ENCODE measurements around the gene TCF25. TPM values are rescaled to one million over a fixed set of nuclear protein-coding genes. Genes with fewer than 3 reads are reported as not detected.

The TCF25 gene
- total and polyA plus RNA-seq, 5 donors from 2014 or later: 75.2 to 431 (median 78.5) TPM

GRCh38 chr16:89890200-89890599, 16.8 kb downstream of the TCF25 start:
- H3K36me3 Mint-ChIP-seq: peaks cover 24% of the 10 kb centered on the region
- Histone ChIP-seq H3K27me3 (ENCODE audit: control insufficient read depth, insufficient read depth, low read length) (no peaks in the 10 kb centered on the region), H3K4me1 (ENCODE audit: control insufficient read depth, insufficient read depth, low read length, poor library complexity, severe bottlenecking) (no peaks in the 10 kb centered on the region), H3K4me3 (ENCODE audit: low read depth, low read length) (no peak overlapping the region), H3K27ac (ENCODE audit: insufficient read depth, low read length, poor library complexity, severe bottlenecking) (no peak overlapping the region), H3K36me3 (ENCODE audit: control insufficient read depth, insufficient read depth, low read length) (peaks cover 72% of the 10 kb centered on the region), H3K9me3 (ENCODE audit: control insufficient read depth in 2 of 2, low read length in 2 of 2) (no peaks in the 10 kb centered on the region)
- no peak overlapping the region for H3K4me3 Mint-ChIP-seq
- ATAC-seq (ENCODE audit: low read depth in 2 of 2) (no peak), DNase-seq (no peak)
- peaks cover 0 to 1% (median 0%) of the 10 kb centered on the region in 7 donors for H3K9me3 Mint-ChIP-seq
- H3K27ac Mint-ChIP-seq: peak overlapping the region in 1 of 3 donors; percentile 33
- peaks cover 0 to 9% (median 4%) of the 10 kb centered on the region in 4 donors for H3K4me1 Mint-ChIP-seq
- H3K27me3 Mint-ChIP-seq: no peaks in the 10 kb centered on the region

GRCh38 chr16:89890886-89891657, 17.7 kb downstream of the TCF25 start:
- Mint-ChIP-seq H3K27me3 (no peaks in the 10 kb centered on the region), H3K9me3 (peaks cover 0 to 1% (median 0%) of the 10 kb centered on the region in 7 donors), H3K4me3 (no peak overlapping the region), H3K27ac (no peak overlapping the region), H3K36me3 (peaks cover 24% of the 10 kb centered on the region), H3K4me1 (peaks cover 0 to 5% (median 2%) of the 10 kb centered on the region in 4 donors)
- DNase-seq: no peak
- no peaks in the 10 kb centered on the region for H3K4me1 ChIP-seq (ENCODE audit: control insufficient read depth, insufficient read depth, low read length, poor library complexity, severe bottlenecking)
- H3K27ac ChIP-seq (ENCODE audit: insufficient read depth, low read length, poor library complexity, severe bottlenecking): no peak overlapping the region
- H3K4me3 ChIP-seq (ENCODE audit: low read depth, low read length): no peak overlapping the region
- H3K9me3 ChIP-seq (ENCODE audit: control insufficient read depth in 2 of 2, low read length in 2 of 2): no peaks in the 10 kb centered on the region
- no peaks in the 10 kb centered on the region for H3K27me3 ChIP-seq (ENCODE audit: control insufficient read depth, insufficient read depth, low read length)
- no peak for ATAC-seq (ENCODE audit: low read depth in 2 of 2)
- peaks cover 75% of the 10 kb centered on the region for H3K36me3 ChIP-seq (ENCODE audit: control insufficient read depth, insufficient read depth, low read length)

- H3K36me3 ChIP-seq (ENCODE audit: control insufficient read depth, insufficient read depth, low read length): peaks cover 80% of the 10 kb centered on the region
- H3K4me3 ChIP-seq (ENCODE audit: low read depth, low read length): no peak overlapping the region
- Mint-ChIP-seq H3K4me1 (peaks cover 0 to 5% (median 2%) of the 10 kb centered on the region in 4 donors), H3K27me3 (no peaks in the 10 kb centered on the region), H3K27ac (no peak overlapping the region), H3K9me3 (no peaks in the 10 kb centered on the region), H3K4me3 (no peak overlapping the region), H3K36me3 (peaks cover 22% of the 10 kb centered on the region)
- no peak overlapping the region for H3K27ac ChIP-seq (ENCODE audit: insufficient read depth, low read length, poor library complexity, severe bottlenecking)
- no peaks in the 10 kb centered on the region for H3K4me1 ChIP-seq (ENCODE audit: control insufficient read depth, insufficient read depth, low read length, poor library complexity, severe bottlenecking)
- no peaks in the 10 kb centered on the region for H3K27me3 ChIP-seq (ENCODE audit: control insufficient read depth, insufficient read depth, low read length)
- ATAC-seq (ENCODE audit: low read depth in 2 of 2): no peak
- DNase-seq: no peak
- H3K9me3 ChIP-seq (ENCODE audit: control insufficient read depth in 2 of 2, low read length in 2 of 2): no peaks in the 10 kb centered on the region
Observed at GRCh38 chr16:89892055-89892630, 18.8 kb downstream of the TCF25 start.

GRCh38 chr16:89892635-89893034, 19.2 kb downstream of the TCF25 start:
- Mint-ChIP-seq H3K27me3 (no peaks in the 10 kb centered on the region), H3K36me3 (peaks cover 21% of the 10 kb centered on the region), H3K4me3 (no peak overlapping the region), H3K27ac (peak overlapping the region in 1 of 3 donors; percentile 69), H3K4me1 (peaks cover 0 to 5% (median 2%) of the 10 kb centered on the region in 4 donors), H3K9me3 (no peaks in the 10 kb centered on the region)
- no peak for ATAC-seq (ENCODE audit: low read depth in 2 of 2)
- DNase-seq: no peak
- Histone ChIP-seq H3K27ac (ENCODE audit: insufficient read depth, low read length, poor library complexity, severe bottlenecking) (no peak overlapping the region), H3K36me3 (ENCODE audit: control insufficient read depth, insufficient read depth, low read length) (peaks cover 80% of the 10 kb centered on the region), H3K4me3 (ENCODE audit: low read depth, low read length) (no peak overlapping the region), H3K4me1 (ENCODE audit: control insufficient read depth, insufficient read depth, low read length, poor library complexity, severe bottlenecking) (no peaks in the 10 kb centered on the region), H3K9me3 (ENCODE audit: control insufficient read depth in 2 of 2, low read length in 2 of 2) (no peaks in the 10 kb centered on the region), H3K27me3 (ENCODE audit: control insufficient read depth, insufficient read depth, low read length) (no peaks in the 10 kb centered on the region)

- Mint-ChIP-seq H3K27me3 (no peaks in the 10 kb centered on the region), H3K4me3 (no peak overlapping the region), H3K4me1 (peaks cover 0 to 5% (median 2%) of the 10 kb centered on the region in 4 donors), H3K36me3 (peaks cover 26% of the 10 kb centered on the region), H3K9me3 (no peaks in the 10 kb centered on the region), H3K27ac (no peak overlapping the region)
- Histone ChIP-seq H3K36me3 (ENCODE audit: control insufficient read depth, insufficient read depth, low read length) (peaks cover 76% of the 10 kb centered on the region), H3K27me3 (ENCODE audit: control insufficient read depth, insufficient read depth, low read length) (no peaks in the 10 kb centered on the region), H3K4me3 (ENCODE audit: low read depth, low read length) (no peak overlapping the region), H3K9me3 (ENCODE audit: control insufficient read depth in 2 of 2, low read length in 2 of 2) (no peaks in the 10 kb centered on the region), H3K4me1 (ENCODE audit: control insufficient read depth, insufficient read depth, low read length, poor library complexity, severe bottlenecking) (no peaks in the 10 kb centered on the region), H3K27ac (ENCODE audit: insufficient read depth, low read length, poor library complexity, severe bottlenecking) (no peak overlapping the region)
- DNase-seq: no peak
- no peak for ATAC-seq (ENCODE audit: low read depth in 2 of 2)
Observed at GRCh38 chr16:89893642-89894548, 20.5 kb downstream of the TCF25 start.

- Mint-ChIP-seq H3K4me3 (no peak overlapping the region), H3K9me3 (no peaks in the 10 kb centered on the region), H3K4me1 (no peaks in the 10 kb centered on the region), H3K27ac (no peak overlapping the region), H3K27me3 (no peaks in the 10 kb centered on the region), H3K36me3 (peaks cover 31% of the 10 kb centered on the region)
- DNase-seq: no peak
- H3K4me3 ChIP-seq (ENCODE audit: low read depth, low read length): no peak overlapping the region
- no peaks in the 10 kb centered on the region for H3K9me3 ChIP-seq (ENCODE audit: control insufficient read depth in 2 of 2, low read length in 2 of 2)
- H3K27ac ChIP-seq (ENCODE audit: insufficient read depth, low read length, poor library complexity, severe bottlenecking): no peak overlapping the region
- peaks cover 82% of the 10 kb centered on the region for H3K36me3 ChIP-seq (ENCODE audit: control insufficient read depth, insufficient read depth, low read length)
- no peak for ATAC-seq (ENCODE audit: low read depth in 2 of 2)
- H3K27me3 ChIP-seq (ENCODE audit: control insufficient read depth, insufficient read depth, low read length): no peaks in the 10 kb centered on the region
- H3K4me1 ChIP-seq (ENCODE audit: control insufficient read depth, insufficient read depth, low read length, poor library complexity, severe bottlenecking): no peaks in the 10 kb centered on the region
Observed at GRCh38 chr16:89895482-89896250, 22.3 kb downstream of the TCF25 start.

- H3K36me3 Mint-ChIP-seq: peaks cover 27% of the 10 kb centered on the region
- H3K27me3 Mint-ChIP-seq: no peaks in the 10 kb centered on the region
- no peaks in the 10 kb centered on the region for H3K4me1 Mint-ChIP-seq
- DNase-seq (no peak), ATAC-seq (ENCODE audit: low read depth in 2 of 2) (no peak)
- no peaks in the 10 kb centered on the region for H3K9me3 Mint-ChIP-seq
- H3K4me3 Mint-ChIP-seq: no peak overlapping the region
- Histone ChIP-seq H3K9me3 (ENCODE audit: control insufficient read depth in 2 of 2, low read length in 2 of 2) (no peaks in the 10 kb centered on the region), H3K27me3 (ENCODE audit: control insufficient read depth, insufficient read depth, low read length) (no peaks in the 10 kb centered on the region), H3K36me3 (ENCODE audit: control insufficient read depth, insufficient read depth, low read length) (peaks cover 78% of the 10 kb centered on the region), H3K4me1 (ENCODE audit: control insufficient read depth, insufficient read depth, low read length, poor library complexity, severe bottlenecking) (no peaks in the 10 kb centered on the region), H3K27ac (ENCODE audit: insufficient read depth, low read length, poor library complexity, severe bottlenecking) (no peak overlapping the region), H3K4me3 (ENCODE audit: low read depth, low read length) (no peak overlapping the region)
- H3K27ac Mint-ChIP-seq: peak overlapping the region in 1 of 3 donors; percentile 14
Observed at GRCh38 chr16:89897204-89897603, 23.8 kb downstream of the TCF25 start.
